Ramos (cell line): ENCODE results near the gene IPCEF1.

Experiments used
- in situ Hi-C: fragments of 300-500 bp; cut with MboI; formaldehyde crosslinking; loops from one replicate; pipeline ENCODE4 v1.14.3; 2022; ENCODE audit warnings: low sequenced_read_pairs; ENCODE audit not compliant: unreplicated experiment

Gene IPCEF1

GRCh38 chr6:154356690-154357089 is at the start of gene IPCEF1:
TSS of gene IPCEF1 (minus strand) at chr6:154356803. CDS start at chr6:154265947, 90,856 bp downstream.
- in situ Hi-C loops, result no loop called here

GRCh38 chr6:154406301-154406700 is 49.7 kb upstream of the IPCEF1 start:
- in situ Hi-C loops, result no loop called here

- in situ Hi-C loops, result no loop called here
These were observed 48.3 kb upstream of the IPCEF1 start for GRCh38 chr6:154404791-154405400.

- in situ Hi-C loops, result no loop called here
These were observed 47.2 kb upstream of the IPCEF1 start for GRCh38 chr6:154403788-154404187.

- in situ Hi-C loops, result no loop called here
These were observed 45.6 kb upstream of the IPCEF1 start for GRCh38 chr6:154402081-154402780.

- in situ Hi-C loops, result no loop called here
These were observed 42.5 kb upstream of the IPCEF1 start for GRCh38 chr6:154399097-154399496.

GRCh38 chr6:154397491-154398195 is 41.0 kb upstream of the IPCEF1 start:
- in situ Hi-C loops, result no loop called here

- in situ Hi-C loops, result no loop called here
These were observed 39.3 kb upstream of the IPCEF1 start for GRCh38 chr6:154395878-154396277.

- in situ Hi-C loops, result no loop called here
These were observed 38.7 kb upstream of the IPCEF1 start for GRCh38 chr6:154395316-154395715.

- in situ Hi-C loops, result no loop called here
These were observed 38.0 kb upstream of the IPCEF1 start for GRCh38 chr6:154394571-154394970.

- in situ Hi-C loops, result no loop called here
These were observed 33.4 kb upstream of the IPCEF1 start for GRCh38 chr6:154390034-154390433.

GRCh38 chr6:154388803-154389202 is 32.2 kb upstream of the IPCEF1 start:
- in situ Hi-C loops, result no loop called here

GRCh38 chr6:154386848-154387717 is 30.5 kb upstream of the IPCEF1 start:
- in situ Hi-C loops, result no loop called here

- in situ Hi-C loops, result no loop called here
These were observed 27.6 kb upstream of the IPCEF1 start for GRCh38 chr6:154384191-154384590.

GRCh38 chr6:154383273-154383672 is 26.7 kb upstream of the IPCEF1 start:
- in situ Hi-C loops, result no loop called here

- in situ Hi-C loops, result no loop called here
These were observed 26.1 kb upstream of the IPCEF1 start for GRCh38 chr6:154382740-154383139.

GRCh38 chr6:154381548-154381947 is 24.9 kb upstream of the IPCEF1 start:
- in situ Hi-C loops, result no loop called here

- in situ Hi-C loops, result no loop called here
These were observed 24.1 kb upstream of the IPCEF1 start for GRCh38 chr6:154380741-154381140.

GRCh38 chr6:154379585-154379984 is 23.0 kb upstream of the IPCEF1 start:
- in situ Hi-C loops, result no loop called here

- in situ Hi-C loops, result no loop called here
These were observed 21.9 kb upstream of the IPCEF1 start for GRCh38 chr6:154378518-154378917.
